GM21528 (cell line): ENCODE measurements around the gene BOD1.

Experiments used
- ATAC-seq: cut with Tn5 transposase; IDR thresholded peaks from one replicate; pipeline ENCODE4 v1.9.1; 2021; ENCODE audit warnings: mild to moderate bottlenecking, moderate library complexity; ENCODE audit not compliant: unreplicated experiment, low FRiP score

Gene BOD1

DNA sequence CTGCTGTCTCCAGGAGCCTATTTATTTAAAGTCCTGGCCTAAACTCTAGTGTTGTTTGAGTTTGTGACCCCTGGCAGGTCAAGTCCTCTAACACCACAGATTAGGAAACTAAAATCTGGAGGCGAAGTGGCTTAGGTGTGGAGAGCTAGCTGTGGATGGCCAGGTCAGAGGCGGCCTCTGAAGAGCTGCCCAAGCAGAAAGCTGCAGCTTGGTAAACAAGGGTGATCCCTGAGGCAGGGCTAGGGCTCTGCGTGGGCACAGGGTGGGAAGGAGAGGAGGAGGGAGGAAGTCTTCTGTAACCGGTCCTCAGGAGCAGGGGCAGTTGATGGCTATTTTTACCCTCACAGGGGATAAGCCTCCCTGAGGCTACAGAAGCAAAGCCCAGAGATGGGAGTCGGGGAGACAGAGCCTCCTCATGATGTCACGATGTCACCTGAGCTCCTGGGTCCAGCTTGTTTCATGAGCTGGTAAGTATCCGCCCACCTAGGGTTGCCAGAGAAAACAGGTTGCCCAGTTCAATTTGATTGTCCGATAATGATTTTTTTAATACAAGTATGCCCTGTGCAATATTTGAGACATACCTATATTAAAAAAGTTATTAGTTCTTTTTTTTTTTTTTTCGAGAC, 25.9 kb upstream of the BOD1 start:
- no peak for ATAC-seq

DNA sequence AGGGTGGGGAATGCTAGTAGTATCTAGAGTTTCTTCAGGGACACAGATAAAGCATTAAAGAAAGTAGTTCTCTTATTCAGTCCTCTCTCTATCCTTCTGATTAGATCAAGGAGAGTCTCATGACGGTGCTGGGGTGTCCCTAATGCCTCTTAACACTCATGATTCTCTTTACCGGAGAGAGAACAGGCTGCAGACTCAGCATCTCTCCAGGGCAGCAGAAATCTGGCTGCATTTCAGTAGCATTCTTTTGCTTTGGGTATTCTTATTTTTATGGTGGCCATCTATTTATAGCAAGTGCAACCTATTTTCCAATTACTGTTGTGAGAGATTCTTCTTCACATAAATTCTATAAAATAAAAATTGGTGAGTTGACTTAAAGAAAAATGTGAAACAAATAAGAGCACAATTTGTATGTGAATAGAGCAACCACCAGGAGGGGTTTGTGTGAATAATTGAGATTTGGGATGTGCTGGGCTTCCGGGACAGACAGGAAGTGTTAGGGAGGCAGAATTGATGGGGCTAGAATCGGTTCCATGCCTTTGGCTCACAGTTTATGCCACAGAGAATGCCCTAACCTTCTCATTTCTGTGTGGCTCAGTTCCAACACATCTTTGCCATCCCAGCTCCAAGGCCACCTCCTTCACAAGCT, 23.8 kb upstream of the BOD1 start:
- ATAC-seq = no peak

DNA sequence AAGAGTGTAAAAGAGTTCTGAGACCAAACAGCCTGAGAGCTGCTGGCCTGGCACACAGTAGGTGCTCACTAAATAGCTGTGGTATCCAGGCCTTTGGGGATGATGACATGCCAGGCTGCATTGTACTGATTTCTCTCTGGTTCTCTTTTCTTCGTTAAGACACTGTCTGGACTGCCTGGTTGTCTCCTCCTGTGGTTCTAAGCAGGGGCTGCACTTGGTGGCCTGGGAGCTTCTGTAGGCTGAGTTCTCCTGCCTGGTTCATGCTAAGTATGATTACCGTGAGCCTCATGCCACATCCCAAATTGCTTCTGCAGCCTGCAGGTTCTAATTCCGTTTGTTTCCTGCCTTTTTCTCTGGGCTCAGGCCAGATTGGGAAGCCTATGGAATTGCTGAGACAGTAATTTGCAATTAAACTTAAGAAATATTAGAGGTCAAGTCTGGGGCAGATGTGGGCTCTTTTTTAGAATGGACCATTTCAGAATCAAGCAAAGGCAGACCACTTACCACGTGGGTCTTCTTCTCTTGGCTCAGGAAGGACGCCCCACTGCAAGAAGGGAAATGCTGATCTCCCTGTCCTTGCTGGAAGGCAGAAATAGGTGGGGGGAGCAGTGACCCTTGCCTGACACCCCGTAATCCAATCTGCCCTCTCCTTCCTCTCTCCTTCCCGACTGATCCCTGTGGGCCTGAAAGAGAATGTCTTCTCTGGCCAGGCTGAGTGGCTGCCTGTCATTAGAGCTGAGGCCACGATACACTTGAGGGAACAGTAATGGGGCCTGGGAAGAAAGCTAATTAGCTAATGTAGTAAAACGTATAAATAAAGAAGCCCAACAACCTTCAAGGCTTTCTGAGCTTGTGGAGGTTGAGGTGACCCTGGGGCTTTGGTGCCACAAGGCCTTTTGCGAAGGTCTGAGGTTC, 21.9 kb upstream of the BOD1 start:
- ATAC-seq = no peak

DNA sequence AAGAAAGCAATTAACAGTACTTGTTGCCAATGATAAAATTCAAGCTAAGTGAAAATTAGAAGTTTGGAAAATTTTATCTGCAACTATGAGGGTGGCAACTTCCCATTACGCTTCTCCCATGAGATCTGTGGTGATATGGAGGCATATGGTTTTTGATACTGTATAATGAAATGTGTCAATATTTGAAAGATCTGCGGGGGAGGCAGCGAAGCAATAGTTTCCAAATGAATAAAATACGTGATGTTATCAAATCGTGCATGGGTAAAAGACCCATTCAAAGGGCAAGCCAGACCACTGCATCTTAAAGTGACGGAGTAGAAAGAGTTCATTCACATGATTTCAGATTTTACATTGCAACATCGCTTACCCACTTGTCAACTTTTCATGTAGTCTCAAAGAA, 20.9 kb upstream of the BOD1 start:
- no peak for ATAC-seq

DNA sequence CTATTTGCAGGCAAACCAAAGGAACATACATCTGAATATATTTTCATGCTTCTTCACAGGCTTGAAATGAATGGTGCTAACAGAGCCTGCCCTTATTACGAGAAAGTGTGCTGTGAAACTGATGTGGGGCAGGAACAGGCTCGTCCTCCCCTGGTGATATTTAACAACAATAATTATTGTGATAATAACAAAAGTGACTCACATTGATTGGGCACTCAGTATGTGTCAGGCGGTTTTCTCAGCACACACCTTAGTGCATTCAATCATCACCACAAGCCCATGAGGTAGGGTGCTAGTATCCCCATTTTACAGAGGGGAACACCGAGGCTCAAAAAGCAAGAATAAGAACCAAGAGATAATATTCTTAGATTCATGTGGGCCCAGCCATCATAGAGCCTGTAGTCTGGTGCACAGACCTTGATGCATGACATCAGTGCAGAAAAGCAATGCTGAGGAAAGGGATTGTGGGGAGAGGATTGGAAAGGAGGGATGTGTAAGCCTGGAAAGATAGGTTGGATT, 18.1 kb upstream of the BOD1 start:
- ATAC-seq = no peak

DNA sequence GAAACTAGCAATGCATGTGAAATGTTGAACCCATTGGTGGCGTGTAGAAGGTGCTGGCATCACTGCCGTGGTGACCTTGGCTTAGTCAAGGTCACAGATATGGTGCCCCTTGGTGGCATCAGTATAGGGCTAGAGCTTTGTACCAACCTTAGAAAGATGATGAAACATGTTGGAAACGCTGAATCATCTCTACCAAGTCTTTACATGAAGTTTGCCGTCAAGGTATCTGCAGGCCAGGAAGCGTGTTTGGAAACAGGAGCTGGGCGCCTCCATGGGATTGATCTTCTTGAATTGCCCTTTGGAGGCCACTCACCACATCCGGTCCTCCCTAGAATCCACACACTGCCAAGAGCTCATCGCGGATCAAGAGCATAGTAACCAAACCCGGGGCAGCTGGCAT, 16.9 kb upstream of the BOD1 start:
- no peak for ATAC-seq

DNA sequence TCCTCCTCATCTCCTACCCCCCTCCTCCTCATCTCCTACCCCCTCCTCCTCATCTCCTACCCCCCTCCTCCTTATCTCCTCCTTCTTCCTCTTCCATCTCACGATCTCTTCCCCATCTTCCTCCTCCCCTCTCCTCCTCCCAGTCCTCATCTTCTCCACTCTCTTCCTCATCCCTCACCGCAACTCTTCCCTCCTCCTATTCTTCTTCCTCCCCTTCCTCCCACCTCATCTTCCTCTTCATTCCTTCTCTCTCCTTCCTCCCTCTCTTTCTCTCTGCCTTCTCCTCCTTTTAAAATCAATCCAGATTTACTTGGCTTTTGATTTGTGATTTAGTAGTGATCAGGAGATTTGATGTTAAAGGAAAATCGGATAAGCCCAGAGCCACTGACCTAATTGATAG, 15.0 kb upstream of the BOD1 start:
- no peak for ATAC-seq

DNA sequence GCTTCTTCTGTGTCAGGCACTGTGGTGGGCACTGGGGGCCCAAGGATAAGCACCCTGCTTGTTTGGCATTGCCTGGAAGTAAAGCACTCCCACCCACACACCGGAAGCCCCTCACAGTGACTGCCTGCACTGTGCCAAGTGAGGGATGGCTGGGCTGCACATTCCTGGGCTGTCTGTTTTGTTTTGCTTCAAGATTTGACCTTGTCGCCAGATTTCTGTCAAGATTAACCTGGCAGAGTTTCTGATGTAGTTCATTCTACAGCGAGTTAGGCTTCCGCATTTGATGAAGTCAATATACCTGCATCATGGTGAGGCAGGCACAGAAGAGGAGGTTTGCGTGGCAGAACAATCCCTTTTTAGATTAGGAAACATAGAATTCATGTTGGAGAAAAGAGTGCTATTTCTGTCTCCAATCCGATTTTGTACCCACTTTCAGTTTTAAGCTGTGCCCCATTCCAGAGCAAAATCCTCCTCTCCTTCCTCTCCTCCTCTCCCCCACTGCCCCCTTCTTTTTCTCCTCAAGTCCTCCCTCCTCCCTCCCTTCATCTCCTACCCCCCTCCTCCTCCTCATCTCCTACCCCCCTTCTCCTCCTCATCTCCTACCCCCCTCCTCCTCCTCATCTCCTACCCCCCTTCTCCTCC, 14.4 kb upstream of the BOD1 start:
- no peak for ATAC-seq

DNA sequence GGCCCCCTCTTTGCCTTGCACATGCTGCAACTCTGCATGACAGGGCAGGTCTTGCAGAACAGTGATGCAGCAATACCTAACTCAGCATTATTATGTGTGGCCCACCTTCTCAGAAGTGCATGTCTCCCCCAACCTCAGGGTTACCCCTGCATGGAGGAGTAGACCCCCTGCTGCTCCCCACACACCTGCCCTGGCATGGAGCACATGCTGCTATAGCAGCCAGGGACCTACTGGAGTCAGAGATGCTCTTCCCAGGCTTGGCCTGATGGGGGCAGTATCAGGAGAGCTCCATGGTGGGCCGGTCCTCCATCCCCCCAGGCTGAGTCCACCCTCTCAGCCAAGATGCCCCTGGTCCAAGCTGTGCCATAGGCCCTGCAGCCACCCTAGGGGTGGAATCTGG, 13.2 kb upstream of the BOD1 start:
- ATAC-seq = no peak

DNA sequence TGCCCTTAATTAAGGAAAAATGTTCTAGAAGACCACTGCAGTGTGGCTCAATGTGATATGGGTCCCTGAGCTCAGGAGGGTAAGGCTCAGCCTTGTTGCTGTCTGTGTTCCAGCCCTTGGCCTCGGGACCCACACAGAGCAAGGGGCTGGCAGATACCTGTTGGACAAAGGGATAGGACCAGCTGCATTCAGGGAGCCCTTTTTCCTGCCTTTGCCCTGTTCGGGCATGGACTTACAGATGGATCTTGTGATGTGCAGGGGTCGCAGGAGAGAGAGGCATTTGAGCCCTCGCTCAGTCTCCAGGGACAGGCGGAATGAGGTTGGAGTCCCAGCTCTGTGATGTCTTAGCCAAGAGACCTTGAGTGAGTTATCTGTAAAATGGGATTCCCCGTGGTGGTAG, 12.1 kb upstream of the BOD1 start:
- no peak for ATAC-seq

DNA sequence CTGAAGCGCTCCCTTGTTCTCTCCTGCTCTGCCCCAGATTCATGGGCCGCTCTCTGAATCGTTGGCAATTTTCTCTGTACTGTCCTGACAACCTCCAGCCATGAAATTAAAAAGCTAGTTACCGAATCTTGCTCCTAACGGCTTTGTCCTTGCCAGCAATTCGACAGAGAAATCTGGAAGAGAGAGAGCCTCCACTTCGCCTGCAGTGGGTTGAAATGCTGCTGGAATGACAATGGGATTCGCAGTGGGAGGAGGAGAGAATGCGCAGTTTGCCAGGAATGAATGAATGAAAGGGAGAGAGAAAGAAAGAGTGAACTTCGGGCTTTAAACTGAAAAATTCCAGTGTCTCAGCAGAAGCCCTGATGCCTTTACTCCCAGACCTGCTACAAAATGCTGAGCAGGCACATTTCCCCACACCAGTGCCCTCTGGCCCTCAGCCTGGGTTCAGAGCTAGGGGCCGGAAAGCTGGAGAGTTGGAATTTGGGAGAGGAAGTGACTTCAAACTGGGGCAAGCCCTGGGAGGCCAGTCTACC, 11.5 kb upstream of the BOD1 start:
- no peak for ATAC-seq

DNA sequence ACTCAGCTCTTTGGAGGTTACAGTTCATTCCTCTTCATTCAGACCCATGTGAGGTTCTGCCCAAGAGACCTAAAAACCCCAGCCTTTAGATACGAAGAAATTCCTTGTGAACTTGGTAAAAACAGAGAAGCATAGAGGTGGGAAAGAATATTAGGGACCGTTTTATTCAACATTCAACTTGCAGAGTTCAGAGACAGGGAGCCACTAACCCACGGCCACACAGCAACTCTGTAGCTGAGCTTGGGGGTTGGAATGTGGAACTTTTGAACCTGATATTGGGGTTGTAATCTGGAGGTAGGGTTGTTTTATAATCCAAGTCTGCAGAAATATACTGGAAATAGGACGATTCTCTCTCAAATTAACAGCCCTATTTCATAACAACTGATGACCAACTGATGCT, 10.8 kb upstream of the BOD1 start:
- no peak for ATAC-seq

DNA sequence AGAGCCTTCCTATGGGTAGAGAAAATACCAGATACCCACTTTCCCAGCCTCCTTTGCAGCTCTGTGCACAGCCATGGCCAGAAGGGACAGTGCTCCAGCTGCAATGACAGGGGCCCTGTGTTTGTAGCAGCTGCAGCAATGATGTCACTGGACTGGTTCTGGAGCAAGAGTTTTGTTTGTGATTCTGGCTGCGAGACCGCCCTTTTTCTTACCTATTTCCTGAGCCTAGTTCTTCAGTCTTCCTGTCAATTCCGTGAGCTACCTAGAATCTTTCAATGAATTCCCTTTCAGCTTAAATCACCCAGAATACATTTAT, 10.0 kb upstream of the BOD1 start:
- no peak for ATAC-seq

DNA sequence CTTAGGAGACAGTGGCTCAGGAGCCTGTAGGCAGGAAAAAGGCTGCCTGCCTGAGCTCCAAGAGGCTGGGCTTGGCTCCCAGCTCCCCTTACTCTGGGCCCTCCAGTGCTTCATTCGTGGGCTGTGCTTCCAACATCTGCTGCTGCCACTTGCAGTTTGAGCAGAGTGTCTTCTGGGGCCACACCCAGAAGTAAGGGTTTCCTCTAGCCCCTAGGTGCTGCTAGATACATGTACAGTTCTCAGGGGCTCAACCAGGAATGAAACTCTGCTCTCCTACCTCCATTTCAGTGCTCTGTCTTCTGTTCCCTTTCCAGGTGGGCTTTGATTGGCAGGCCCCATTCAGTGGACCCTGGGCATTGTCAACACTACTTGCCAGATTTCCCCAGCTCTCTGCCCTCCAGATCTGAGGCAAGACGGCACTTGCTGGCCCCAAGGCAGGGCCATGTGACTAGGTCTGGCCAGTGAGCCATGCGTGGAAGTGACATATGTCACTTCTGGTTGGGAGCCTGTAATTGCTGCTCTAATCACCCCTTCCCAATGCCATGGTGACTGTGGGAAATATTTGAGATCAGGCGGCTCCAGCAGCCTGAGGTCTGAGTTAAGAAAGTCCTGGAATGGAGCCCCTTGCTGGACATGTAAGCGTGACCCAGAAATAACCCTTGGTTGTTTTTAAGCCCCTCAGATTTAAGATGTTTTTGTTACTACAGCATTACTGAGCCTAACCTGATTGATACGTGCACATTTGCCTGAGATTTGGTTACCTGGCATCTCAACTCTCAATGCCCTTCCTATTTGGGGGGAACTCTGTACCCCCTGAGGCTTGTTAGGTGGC, 9.4 kb upstream of the BOD1 start:
- ATAC-seq = no peak

DNA sequence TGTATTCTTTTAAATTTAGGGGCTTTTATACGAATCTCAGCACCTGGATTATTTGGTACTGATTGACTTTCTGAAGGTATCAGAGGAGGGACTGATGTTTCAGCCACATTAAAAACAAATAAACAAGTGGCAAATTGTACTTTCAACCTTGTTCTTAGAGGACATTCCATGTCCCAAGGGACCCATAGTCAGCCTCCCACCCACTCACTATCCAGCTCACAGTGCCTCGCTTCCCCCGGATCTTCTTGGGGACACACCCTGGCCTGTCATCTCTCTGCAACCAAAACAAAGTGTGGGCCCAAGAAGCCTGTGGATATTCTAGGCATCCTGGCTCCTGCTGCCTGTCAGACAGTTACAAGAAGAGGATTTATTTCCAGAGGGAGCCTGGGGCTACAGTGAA, 8.8 kb upstream of the BOD1 start:
- ATAC-seq = no peak

DNA sequence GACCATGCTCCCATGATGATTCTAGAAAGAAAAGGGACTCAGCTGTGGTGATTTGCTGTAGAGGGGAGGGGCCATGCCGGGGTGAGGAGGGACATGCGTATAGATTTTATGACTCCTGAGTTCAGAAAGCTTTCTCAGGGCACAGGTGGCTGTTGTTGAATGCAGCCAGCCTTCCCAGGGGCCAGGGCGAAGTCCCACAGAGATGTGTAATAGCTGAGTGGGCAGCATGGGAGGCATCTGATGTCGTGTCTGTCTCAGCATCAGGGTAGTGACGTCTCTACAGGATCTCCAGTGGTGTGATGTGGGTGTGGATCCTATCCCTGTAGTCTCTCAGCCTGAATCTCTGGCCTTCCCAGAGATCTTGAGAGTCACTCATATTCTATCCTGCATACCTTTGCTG, 7.8 kb upstream of the BOD1 start:
- no peak for ATAC-seq

DNA sequence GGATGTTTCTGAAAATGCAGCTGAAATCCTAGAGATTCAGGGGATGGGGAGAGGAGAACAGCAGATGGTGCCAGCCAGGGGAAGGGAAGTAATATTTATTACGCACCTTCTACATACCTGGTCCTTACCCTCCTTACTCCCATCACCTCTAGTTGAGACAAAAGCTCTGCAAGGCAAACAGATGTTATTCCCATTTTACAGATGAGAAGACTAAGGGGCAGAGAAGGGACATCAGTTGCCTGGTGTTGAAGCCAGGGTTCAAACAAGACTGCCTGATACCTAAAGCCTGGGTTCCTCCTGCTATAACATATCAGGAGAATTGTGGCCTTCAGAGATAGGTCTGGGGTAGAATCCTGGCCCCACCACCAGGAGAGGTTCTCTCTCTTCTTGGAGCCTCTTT, 7.3 kb upstream of the BOD1 start:
- ATAC-seq = no peak

DNA sequence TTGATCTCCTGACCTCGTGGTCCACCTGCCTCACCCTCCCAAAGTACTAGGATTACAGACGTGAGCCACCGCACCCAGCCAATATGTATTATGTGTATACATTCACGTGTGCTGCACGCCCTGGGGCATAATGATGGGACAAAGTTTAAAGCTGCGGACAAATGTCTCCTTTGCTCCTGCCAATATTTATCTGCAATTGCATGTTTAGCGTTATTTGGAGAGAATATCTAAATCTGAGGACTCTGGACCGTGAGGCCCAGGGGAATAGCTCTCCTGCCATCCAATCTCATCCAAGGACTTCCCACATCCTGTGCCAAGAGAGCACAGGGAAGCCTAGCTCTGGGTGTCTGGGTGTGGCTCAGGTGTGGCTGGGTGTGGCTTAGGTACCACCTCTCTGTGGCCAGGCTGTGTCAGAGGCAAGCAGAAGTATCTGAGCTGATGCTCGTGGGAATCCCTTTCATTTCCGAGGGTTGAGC, 6.9 kb upstream of the BOD1 start:
- ATAC-seq = no peak

DNA sequence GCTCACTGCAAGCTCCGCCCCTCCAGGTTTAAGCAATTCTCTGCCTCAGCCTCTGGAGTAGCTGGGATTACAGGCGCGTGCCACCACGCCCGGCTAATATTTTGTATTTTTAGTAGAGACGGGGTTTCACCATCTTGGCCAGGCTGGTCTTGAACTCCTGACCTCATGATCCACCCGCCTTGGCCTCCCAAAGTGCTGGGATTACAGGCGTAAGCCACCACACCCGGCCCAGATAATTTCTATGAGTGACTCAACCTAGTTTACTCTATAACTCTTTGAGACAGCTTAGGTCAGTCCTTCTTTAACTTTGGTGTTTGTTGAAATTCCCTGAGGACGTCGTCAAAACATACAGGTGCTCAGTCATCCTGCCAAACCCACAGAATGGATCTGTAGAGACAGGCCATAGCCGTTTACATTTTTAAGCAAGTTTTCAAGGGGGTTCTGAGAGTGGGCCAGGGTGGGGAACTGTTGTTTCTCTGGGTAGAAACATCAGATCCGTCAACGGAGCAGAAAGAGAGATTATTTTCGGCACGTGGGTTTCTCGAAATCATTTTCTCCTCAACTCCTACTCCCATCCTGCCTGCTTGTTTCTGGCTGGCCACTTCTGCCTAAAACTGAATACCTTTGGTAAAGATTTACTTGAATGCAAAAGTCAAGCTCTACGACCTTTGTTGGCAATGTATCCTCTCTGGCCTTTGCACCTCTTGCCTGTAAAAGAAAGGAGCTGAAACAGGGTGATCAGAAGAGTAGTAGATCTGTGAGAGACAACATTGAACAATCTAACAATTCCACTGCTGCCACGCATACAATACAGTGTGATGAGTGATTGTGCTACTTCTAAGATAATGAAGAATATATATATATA, 6.0 kb upstream of the BOD1 start:
- no peak for ATAC-seq
